AG09309 (cell line): ENCODE measurements around the gene EPHB4.

ENCODE experiments used
- DNase-seq: peaks from one replicate; pipeline ENCODE4 v3.0.0-alpha.2; 2010; ENCODE audit warnings: low read depth
- H3K4me3 ChIP-seq: 2 replicates; pipeline ENCODE4 v1.5.1; 2011; ENCODE audit warnings: mild to moderate bottlenecking, low read depth, low read length, moderate library complexity; ENCODE audit not compliant: control insufficient read depth
- TF ChIP-seq, protein P1 (sequence below): IDR thresholded peaks from 2 replicates; pipeline ENCODE4 v1.5.1; 2011; ENCODE audit warnings: mild to moderate bottlenecking, low read depth, low read length, inconsistent platforms; ENCODE audit not compliant: insufficient read depth, control insufficient read depth; ENCODE audit errors: missing control alignments

The EPHB4 gene

GRCh38 chr7:100753750-100754149 lies 73.6 kb downstream of the EPHB4 start:
- H3K4me3 ChIP-seq = no peak overlapping the region
- TF ChIP-seq, protein P1, sequence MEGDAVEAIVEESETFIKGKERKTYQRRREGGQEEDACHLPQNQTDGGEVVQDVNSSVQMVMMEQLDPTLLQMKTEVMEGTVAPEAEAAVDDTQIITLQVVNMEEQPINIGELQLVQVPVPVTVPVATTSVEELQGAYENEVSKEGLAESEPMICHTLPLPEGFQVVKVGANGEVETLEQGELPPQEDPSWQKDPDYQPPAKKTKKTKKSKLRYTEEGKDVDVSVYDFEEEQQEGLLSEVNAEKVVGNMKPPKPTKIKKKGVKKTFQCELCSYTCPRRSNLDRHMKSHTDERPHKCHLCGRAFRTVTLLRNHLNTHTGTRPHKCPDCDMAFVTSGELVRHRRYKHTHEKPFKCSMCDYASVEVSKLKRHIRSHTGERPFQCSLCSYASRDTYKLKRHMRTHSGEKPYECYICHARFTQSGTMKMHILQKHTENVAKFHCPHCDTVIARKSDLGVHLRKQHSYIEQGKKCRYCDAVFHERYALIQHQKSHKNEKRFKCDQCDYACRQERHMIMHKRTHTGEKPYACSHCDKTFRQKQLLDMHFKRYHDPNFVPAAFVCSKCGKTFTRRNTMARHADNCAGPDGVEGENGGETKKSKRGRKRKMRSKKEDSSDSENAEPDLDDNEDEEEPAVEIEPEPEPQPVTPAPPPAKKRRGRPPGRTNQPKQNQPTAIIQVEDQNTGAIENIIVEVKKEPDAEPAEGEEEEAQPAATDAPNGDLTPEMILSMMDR = no peak
- no peak for DNase-seq

- DNase-seq = no peak
- H3K4me3 ChIP-seq = no peak overlapping the region
- TF ChIP-seq, protein P1 = no peak
Observed at GRCh38 chr7:100752994-100753393, 74.3 kb downstream of the EPHB4 start.
